Measurements from ENCODE around the gene BRD3. TPM values are rescaled to one million over a fixed set of nuclear protein-coding genes. Genes with fewer than 3 reads are reported as not detected.

The BRD3 gene
- total RNA-seq, 1 donor from 2014 or later, result 90.0 TPM

DNA sequence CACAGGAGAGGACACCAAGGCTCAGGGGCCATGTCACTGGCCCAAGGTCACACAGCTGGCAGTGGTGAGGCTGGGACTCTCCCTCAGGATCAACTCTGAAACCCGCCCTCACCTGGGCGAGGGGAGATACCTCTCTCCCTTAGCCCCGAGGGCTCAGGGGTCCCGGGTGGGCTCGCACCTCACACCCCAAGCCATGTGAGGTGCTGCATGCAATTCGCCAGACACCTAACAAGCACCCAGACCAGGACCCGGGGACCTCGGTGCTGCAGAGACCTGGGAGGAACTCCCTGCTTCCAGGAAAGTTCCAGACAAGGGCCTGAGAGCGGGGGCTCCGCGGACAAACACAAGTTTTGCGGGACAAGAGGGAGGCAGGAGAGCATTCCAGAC, 19.3 kb downstream of the BRD3 start:
- Mint-ChIP-seq H3K27ac (no peak overlapping the region), H3K9me3 (no peaks in the 10 kb centered on the region), H3K4me3 (no peak overlapping the region), H3K36me3 (peaks cover 22% of the 10 kb centered on the region), H3K4me1 (no peaks in the 10 kb centered on the region), H3K27me3 (ENCODE audit: low read depth) (no peaks in the 10 kb centered on the region)
- TF ChIP-seq, protein P1, sequence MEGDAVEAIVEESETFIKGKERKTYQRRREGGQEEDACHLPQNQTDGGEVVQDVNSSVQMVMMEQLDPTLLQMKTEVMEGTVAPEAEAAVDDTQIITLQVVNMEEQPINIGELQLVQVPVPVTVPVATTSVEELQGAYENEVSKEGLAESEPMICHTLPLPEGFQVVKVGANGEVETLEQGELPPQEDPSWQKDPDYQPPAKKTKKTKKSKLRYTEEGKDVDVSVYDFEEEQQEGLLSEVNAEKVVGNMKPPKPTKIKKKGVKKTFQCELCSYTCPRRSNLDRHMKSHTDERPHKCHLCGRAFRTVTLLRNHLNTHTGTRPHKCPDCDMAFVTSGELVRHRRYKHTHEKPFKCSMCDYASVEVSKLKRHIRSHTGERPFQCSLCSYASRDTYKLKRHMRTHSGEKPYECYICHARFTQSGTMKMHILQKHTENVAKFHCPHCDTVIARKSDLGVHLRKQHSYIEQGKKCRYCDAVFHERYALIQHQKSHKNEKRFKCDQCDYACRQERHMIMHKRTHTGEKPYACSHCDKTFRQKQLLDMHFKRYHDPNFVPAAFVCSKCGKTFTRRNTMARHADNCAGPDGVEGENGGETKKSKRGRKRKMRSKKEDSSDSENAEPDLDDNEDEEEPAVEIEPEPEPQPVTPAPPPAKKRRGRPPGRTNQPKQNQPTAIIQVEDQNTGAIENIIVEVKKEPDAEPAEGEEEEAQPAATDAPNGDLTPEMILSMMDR (IDR thresholded peaks at IDR 0.05; ENCODE audit: unreplicated experiment), result no peak
- DNase-seq (ENCODE audit: low spot score in 2 of 2, unreplicated experiment in 2 of 2), result no peak

DNA sequence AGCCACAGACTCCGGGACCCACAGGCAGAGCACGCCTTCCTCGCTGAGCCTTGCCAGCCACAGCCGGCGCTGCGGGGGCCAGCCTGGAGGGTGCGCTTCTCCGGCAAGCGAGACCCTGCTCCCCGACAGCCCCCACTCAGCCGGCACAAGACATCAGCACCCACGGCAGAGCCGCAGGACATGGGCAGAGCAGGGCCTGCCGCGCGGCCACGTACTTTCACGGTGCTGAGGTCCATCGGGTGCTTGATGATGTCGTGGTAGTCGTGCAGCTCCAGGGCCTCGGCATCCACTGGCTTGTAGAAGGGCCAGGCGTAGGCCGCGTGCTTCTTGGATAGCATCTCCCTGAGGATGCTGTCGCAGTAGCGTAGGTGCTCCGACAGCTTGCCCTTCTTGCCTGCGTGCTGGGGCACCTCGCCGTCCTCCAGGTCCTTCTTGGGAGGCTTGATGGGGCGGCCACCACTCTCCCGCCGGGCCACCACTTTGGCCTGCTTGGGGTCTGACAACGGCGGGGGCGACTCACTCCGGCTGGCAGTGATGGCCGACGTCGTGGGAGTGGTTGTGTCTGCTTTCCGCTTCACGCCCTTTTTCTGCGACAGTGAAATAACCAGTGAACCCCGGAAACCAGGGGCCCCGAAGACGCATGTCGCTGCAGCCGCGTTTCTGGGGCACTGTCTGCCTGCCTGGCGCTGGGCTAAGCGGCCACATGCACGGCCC, 19.8 kb downstream of the BRD3 start:
- Mint-ChIP-seq H3K4me3 (no peak overlapping the region), H3K27ac (no peak overlapping the region), H3K36me3 (peaks cover 23% of the 10 kb centered on the region), H3K4me1 (no peaks in the 10 kb centered on the region), H3K9me3 (no peaks in the 10 kb centered on the region), H3K27me3 (ENCODE audit: low read depth) (no peaks in the 10 kb centered on the region)
- DNase-seq (ENCODE audit: low spot score in 2 of 2, unreplicated experiment in 2 of 2), result no peak
- TF ChIP-seq, protein P1 (IDR thresholded peaks at IDR 0.05; ENCODE audit: unreplicated experiment), result no peak

DNA sequence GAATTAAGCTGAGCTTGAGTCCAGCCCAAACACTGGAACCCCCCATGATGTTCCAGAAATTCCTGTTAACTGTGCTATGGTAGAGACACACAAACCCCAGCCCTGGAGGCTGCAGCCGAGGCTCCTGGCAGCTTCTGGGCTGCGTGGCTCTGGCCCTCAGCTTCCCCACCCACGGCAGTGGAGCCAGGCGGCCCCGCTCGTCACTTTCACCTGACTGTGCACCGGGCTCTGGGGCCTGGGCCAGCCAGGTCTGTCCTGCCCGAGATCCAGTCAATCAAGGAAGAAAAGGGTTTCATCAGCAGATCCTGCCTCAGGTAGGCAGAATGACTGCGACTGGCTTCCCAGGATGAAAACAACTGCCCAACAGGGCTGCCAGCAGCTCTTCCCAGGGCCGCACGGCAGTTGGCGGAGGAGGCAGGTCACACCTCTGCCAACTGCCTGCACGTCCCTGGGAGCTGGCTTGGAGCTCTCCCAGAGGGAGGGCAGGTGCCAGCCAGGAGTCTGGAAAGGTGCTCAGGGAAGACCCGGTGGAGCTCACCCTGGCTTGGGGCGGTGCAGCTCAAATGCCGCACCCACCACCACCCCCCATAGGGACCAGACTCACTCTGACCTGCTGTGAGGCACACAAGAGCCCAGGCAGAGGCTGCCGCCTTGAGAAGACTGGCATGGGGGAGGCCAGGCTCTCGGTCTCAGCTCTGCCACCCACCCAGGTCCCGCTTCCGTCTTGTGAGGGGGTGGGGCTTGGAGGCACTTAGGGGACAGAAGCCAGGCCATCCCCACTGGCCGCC, 20.7 kb downstream of the BRD3 start:
- H3K27me3 Mint-ChIP-seq (ENCODE audit: low read depth), result no peaks in the 10 kb centered on the region
- TF ChIP-seq, protein P1 (IDR thresholded peaks at IDR 0.05; ENCODE audit: unreplicated experiment), result no peak
- no peak overlapping the region for H3K27ac Mint-ChIP-seq
- no peak overlapping the region for H3K4me3 Mint-ChIP-seq
- no peaks in the 10 kb centered on the region for H3K4me1 Mint-ChIP-seq
- H3K36me3 Mint-ChIP-seq, result peaks cover 23% of the 10 kb centered on the region
- H3K9me3 Mint-ChIP-seq, result no peaks in the 10 kb centered on the region
- DNase-seq (ENCODE audit: low spot score in 2 of 2, unreplicated experiment in 2 of 2), result no peak

DNA sequence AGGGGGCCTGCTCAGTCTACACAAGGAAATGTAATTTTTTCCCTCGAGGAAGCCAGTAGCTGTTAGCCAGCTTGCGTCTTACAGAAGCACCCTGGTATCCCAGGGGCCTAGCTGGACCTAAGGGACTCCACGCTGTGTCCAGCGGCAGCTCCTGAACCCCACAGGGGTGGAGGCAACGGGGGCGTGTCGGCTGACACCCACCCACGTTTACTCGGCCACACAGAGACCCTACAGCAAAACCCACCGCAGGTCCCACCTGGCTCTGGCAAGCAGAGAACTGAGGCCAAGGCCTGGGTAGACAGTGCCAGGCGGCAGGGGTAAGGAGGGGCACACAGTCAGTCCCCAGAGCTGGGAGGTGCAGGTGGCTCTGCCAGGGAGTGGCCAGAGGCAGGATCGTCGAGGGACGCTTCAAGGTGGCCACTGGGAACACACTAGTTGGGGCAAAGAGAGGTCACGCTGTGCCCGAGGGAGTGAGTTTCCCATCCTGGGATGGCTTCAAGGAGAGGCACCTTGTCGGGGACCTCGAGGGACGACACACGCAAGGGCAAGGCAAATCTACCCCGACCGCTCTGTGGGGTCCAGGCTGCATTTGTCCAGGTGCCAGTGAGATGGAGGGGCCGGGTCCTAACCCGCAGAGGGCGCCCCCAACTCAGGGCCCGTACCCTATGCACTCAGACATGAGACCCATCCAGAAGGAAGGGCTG, 21.8 kb downstream of the BRD3 start:
- Mint-ChIP-seq H3K4me1 (peaks cover 2% of the 10 kb centered on the region), H3K27ac (no peak overlapping the region), H3K4me3 (no peak overlapping the region), H3K27me3 (ENCODE audit: low read depth) (no peaks in the 10 kb centered on the region), H3K9me3 (no peaks in the 10 kb centered on the region), H3K36me3 (peaks cover 20% of the 10 kb centered on the region)
- DNase-seq (ENCODE audit: low spot score in 2 of 2, unreplicated experiment in 2 of 2), result no peak
- TF ChIP-seq, protein P1 (IDR thresholded peaks at IDR 0.05; ENCODE audit: unreplicated experiment), result no peak

DNA sequence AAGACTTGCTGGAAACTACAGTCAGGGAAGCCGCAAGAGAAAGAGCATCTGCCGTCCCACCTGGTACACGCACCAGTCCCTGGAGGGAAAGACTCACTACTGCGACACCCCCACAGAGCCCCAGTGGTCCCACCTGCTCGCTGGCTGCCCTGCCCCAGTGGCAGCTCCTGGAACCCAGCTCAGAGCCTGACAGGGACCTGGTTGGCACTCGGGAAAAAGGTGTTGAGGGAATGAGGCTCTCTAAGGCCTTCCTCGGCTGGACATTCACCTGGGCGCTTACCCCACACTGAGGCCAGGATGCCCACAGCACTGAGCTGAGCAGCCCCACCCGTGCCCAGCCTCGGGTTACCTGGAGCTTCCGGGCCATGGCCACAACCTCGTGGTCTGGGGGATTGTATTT, 22.9 kb downstream of the BRD3 start:
- no peak for DNase-seq (ENCODE audit: low spot score in 2 of 2, unreplicated experiment in 2 of 2)
- H3K27ac Mint-ChIP-seq, result no peak overlapping the region
- peaks cover 30% of the 10 kb centered on the region for H3K36me3 Mint-ChIP-seq
- peaks cover 4% of the 10 kb centered on the region for H3K4me1 Mint-ChIP-seq
- no peaks in the 10 kb centered on the region for H3K27me3 Mint-ChIP-seq (ENCODE audit: low read depth)
- no peak overlapping the region for H3K4me3 Mint-ChIP-seq
- TF ChIP-seq, protein P1 (IDR thresholded peaks at IDR 0.05; ENCODE audit: unreplicated experiment), result no peak
- no peaks in the 10 kb centered on the region for H3K9me3 Mint-ChIP-seq
